ENCODE measurements around the gene MEGF11.
A peak's percentile ranks its signal among the peaks of the same experiment; 100 is the strongest.

Gene MEGF11

DNA sequence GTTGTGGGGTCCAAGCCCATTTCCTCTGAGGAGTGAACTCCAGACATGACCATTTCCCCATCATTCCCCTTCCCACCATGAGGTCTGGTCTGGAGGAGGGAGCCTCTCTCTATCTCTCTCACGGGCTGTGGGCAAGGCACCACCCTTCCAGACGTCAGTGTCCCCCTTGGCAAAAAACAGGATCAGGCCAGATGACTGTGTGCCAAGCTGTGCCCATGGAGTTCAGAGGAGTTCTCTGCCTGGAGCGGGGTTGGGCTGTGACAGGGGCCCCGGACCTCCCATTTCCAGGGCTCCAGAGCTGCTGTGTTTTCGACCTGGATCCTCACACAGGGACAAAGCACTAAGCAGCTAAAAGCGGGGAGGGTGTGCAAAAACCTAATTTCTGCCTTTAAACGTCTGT lies 259.8 kb downstream of the MEGF11 start:
- TF ChIP-seq GATA3 (IDR thresholded peaks at IDR 0.05; ENCODE audit: low read depth, low read length) = no peak
- TF ChIP-seq GATA2 (IDR thresholded peaks at IDR 0.05; ENCODE audit: low read depth, low read length) = no peak

DNA sequence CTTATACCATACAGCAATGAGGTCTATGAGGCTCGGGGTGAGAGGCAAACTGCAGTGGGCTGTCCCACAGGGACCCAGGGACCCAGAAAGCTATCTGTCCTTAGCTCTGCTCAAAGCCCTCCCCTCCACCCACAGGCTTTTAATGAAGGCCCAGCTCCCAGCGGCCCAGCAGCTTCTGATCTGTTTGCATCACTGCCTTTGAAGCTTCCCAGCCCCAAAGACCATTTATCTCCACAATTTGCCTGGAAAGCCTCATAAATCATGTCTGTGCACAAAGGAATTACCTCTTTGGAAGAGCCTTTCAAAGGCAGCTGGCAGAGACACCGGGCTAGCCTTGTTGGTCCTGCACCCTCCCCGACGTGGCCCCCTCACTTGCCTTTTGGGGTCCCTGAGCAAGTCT lies 260.3 kb downstream of the MEGF11 start:
- TF ChIP-seq GATA2 (IDR thresholded peaks at IDR 0.05; ENCODE audit: low read depth, low read length) = peak; percentile 35; the same call in 1 of the 2 replicates
- no peak for TF ChIP-seq GATA3 (IDR thresholded peaks at IDR 0.05; ENCODE audit: low read depth, low read length)

GRCh38 chr15:65991721-65992483 lies 261.6 kb downstream of the MEGF11 start:
- TF ChIP-seq GATA3 (IDR thresholded peaks at IDR 0.05; ENCODE audit: low read depth, low read length) (no peak), GATA2 (IDR thresholded peaks at IDR 0.05; ENCODE audit: low read depth, low read length) (peak; percentile 92)

GRCh38 chr15:65990298-65990981 lies 263.1 kb downstream of the MEGF11 start:
- TF ChIP-seq GATA3 (IDR thresholded peaks at IDR 0.05; ENCODE audit: low read depth, low read length) (no peak), GATA2 (IDR thresholded peaks at IDR 0.05; ENCODE audit: low read depth, low read length) (no peak)

GRCh38 chr15:65987100-65987499 lies 266.4 kb downstream of the MEGF11 start:
- TF ChIP-seq GATA2 (IDR thresholded peaks at IDR 0.05; ENCODE audit: low read depth, low read length) = no peak

- TF ChIP-seq GATA2 (IDR thresholded peaks at IDR 0.05; ENCODE audit: low read depth, low read length) (no peak), GATA3 (IDR thresholded peaks at IDR 0.05; ENCODE audit: low read depth, low read length) (no peak)
Observed at GRCh38 chr15:65986416-65986815, 267.1 kb downstream of the MEGF11 start.

GRCh38 chr15:65985387-65985786 lies 268.2 kb downstream of the MEGF11 start:
- TF ChIP-seq GATA2 (IDR thresholded peaks at IDR 0.05; ENCODE audit: low read depth, low read length) (no peak), GATA3 (IDR thresholded peaks at IDR 0.05; ENCODE audit: low read depth, low read length) (no peak)

- TF ChIP-seq GATA3 (IDR thresholded peaks at IDR 0.05; ENCODE audit: low read depth, low read length) (no peak), GATA2 (IDR thresholded peaks at IDR 0.05; ENCODE audit: low read depth, low read length) (no peak)
Observed at GRCh38 chr15:65982627-65983322, 270.8 kb downstream of the MEGF11 start.

- TF ChIP-seq GATA3 (IDR thresholded peaks at IDR 0.05; ENCODE audit: low read depth, low read length) (no peak), GATA2 (IDR thresholded peaks at IDR 0.05; ENCODE audit: low read depth, low read length) (no peak)
Observed at GRCh38 chr15:65981837-65982626, 271.5 kb downstream of the MEGF11 start.

DNA sequence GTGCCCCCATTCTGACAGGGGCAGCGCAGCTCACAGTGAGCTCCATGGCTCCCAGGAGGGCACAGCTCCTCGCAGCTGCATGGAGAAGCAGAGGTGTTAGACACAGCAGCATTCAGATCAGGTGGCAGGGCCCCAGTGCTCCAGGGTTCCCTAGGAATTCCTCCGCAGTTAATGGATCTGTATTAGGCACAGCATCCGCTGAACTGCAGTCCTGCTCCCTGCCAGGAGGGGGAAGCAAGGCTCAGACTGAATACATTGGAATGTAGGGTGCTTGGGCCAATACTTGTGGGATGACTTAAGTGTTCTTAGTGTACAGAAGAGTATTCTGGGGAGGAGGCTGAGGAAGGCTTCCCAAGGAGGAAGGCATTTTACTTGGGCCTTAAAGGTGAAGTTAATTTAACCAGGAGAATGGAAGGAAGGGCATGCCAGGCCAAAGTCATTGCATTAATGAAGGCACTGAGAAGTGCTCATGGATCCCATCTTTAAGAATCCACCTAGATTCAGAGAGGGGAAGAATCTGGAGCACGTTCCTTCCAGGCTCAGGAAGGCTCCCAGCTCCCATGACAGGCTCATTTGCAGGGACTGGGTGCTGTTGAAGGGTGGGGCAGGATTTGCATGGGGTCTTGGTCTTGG lies 272.6 kb downstream of the MEGF11 start:
- TF ChIP-seq GATA3 (IDR thresholded peaks at IDR 0.05; ENCODE audit: low read depth, low read length) (no peak), GATA2 (IDR thresholded peaks at IDR 0.05; ENCODE audit: low read depth, low read length) (no peak)

DNA sequence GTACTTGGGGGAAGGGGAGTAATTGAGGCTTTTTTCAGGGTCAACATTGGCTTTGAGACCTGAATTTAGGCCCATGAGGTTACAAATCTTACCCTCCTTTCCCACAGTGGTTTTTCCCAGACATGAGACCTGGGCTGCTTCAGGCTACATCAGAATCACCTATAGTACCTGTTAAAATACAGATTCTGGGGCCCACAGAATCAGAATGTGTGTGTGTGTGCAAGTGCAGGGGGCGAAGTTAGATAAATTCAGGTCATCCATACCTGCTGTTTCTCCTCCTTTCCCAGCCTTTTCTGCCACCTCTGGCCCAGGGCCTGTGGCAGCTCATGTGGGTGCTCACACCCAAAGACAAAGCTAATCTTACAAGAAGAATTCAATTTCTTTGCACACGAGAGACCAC lies 273.7 kb downstream of the MEGF11 start:
- TF ChIP-seq GATA2 (IDR thresholded peaks at IDR 0.05; ENCODE audit: low read depth, low read length) = no peak
- no peak for TF ChIP-seq GATA3 (IDR thresholded peaks at IDR 0.05; ENCODE audit: low read depth, low read length)

DNA sequence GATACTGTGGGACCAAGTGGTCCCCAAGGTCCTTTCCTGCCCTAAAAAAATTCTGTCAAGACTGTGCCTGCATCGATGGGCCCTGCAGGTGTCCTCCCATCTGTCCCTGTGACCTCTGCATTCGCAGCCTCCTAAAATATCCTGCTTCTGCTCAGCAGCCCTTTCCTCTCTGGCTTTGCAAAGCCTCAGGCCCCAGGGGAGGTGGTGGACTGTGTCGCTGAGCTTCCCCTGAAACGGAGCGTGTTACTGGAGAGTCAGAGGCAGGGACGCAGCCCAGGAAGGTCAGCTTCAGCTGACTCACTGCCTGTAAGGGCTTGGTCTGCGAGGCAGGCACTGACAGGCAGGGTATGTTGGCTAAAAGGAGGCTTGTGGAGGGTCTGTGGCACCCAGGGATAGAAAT lies 274.2 kb downstream of the MEGF11 start:
- TF ChIP-seq GATA2 (IDR thresholded peaks at IDR 0.05; ENCODE audit: low read depth, low read length) = no peak
- no peak for TF ChIP-seq GATA3 (IDR thresholded peaks at IDR 0.05; ENCODE audit: low read depth, low read length)

DNA sequence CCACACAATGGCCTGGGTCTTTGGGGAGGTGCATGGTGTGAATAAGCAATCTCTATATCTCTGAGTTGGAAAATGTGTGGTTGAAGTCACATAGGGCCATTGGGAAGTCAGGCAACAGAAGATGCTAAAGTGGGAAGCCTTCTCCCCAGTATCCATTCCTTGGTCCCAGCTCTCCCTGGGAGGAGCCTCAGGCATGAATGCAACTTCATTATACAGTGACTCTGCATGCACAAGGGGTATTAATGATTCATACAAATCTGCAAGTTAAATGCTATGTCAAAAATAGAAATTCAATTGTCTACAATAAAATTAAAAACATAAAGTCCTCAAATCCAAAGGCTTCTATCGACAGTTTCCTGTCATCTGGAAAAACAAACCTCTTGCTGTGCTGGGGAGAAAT lies 275.4 kb downstream of the MEGF11 start:
- TF ChIP-seq GATA2 (IDR thresholded peaks at IDR 0.05; ENCODE audit: low read depth, low read length) (no peak), GATA3 (IDR thresholded peaks at IDR 0.05; ENCODE audit: low read depth, low read length) (no peak)

DNA sequence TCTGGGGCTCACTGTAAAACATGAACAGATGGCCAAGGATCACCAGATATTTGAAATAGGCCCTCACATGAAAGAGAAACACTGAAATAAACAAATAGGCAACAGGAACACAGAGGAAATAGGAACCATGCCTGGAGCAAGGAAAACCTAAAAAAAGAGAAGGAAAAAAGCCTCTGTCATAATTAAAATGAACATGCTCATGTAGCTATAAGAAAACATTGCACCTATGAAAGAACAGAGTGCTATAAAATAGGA lies 281.9 kb downstream of the MEGF11 start:
- TF ChIP-seq GATA3 (IDR thresholded peaks at IDR 0.05; ENCODE audit: low read depth, low read length) (no peak), GATA2 (IDR thresholded peaks at IDR 0.05; ENCODE audit: low read depth, low read length) (no peak)
